Activated naive CD4-positive, alpha-beta T cell treated with anti-CD3 and anti-CD28 coated beads for 36 hours (primary cell): ENCODE measurements around the gene GRAMD1C. TPM values are rescaled to one million over a fixed set of nuclear protein-coding genes. Genes with fewer than 3 reads are reported as not detected.
"Not testable (repeated sequence)": the region's sequence is repeated elsewhere in the genome, so short reads cannot be mapped to it uniquely, and the experiment has no call there.

ENCODE experiments used
- CTCF ChIA-PET: fragments of 350-600 bp; sonication (Branson Sonifier 250); formaldehyde crosslinking; loops from one replicate; lab custom pipeline; 2021; ENCODE audit warnings: antibody characterized with exemption; lab: Charles Lee
- DNase-seq: peaks from one replicate; pipeline ENCODE4 v3.0.0-alpha.2; 2020
- H3K27ac Mint-ChIP-seq: one replicate; pipeline ENCODE4 v1.8.0; 2021; ENCODE audit warnings: mild to moderate bottlenecking, mixed read lengths
- H3K27me3 Mint-ChIP-seq: one replicate; pipeline ENCODE4 v1.8.0; 2021; ENCODE audit warnings: low read depth, mixed read lengths
- H3K36me3 Mint-ChIP-seq: one replicate; pipeline ENCODE4 v1.8.0; 2021; ENCODE audit warnings: low read depth, mixed read lengths
- H3K4me1 Mint-ChIP-seq: one replicate; pipeline ENCODE4 v1.8.0; 2021; ENCODE audit warnings: low read depth, mixed read lengths
- H3K4me3 Mint-ChIP-seq: one replicate; pipeline ENCODE4 v1.8.0; 2021; ENCODE audit warnings: mild to moderate bottlenecking, moderate library complexity, mixed read lengths
- H3K9me3 Mint-ChIP-seq: one replicate; pipeline ENCODE4 v1.8.0; 2021; ENCODE audit warnings: mixed read lengths
- intact Hi-C: fragments of 100-400 bp; cut with micrococcal nuclease; formaldehyde crosslinking; loops from one replicate; pipeline ENCODE4 v1.15.1; 2023
- total RNA-seq, 2 experiments: library from RNA; stranded (reverse); gene quantifications; one replicate each; pipeline ENCODE4 v1.2.3, GENCODE V29; 2021

Gene GRAMD1C
- total RNA-seq, 2 experiments from 2014 or later = 0.67 to 1.3 TPM

DNA sequence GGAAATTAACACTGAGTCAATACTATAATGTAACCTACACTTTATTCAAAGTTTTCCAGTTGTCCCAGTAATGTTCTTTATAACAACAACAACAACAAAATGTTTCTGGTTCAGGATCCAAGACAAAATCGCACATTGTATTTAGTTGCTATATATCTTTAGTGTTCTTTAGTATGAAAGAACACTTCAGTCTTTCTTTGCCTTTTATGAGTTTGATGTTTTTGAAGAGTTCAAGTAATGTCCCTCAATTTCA is 7.6 kb upstream of the GRAMD1C start:
- CTCF ChIA-PET = no interaction called here
- peaks cover 1% of the 10 kb centered on the region for H3K4me1 Mint-ChIP-seq
- H3K27ac Mint-ChIP-seq = no peak overlapping the region
- H3K4me3 Mint-ChIP-seq = no peak overlapping the region
- H3K27me3 Mint-ChIP-seq = no peaks in the 10 kb centered on the region
- H3K36me3 Mint-ChIP-seq = peaks cover 2% of the 10 kb centered on the region
- DNase-seq = no peak
- H3K9me3 Mint-ChIP-seq = peaks cover 9% of the 10 kb centered on the region
- intact Hi-C loops = no loop called here

DNA sequence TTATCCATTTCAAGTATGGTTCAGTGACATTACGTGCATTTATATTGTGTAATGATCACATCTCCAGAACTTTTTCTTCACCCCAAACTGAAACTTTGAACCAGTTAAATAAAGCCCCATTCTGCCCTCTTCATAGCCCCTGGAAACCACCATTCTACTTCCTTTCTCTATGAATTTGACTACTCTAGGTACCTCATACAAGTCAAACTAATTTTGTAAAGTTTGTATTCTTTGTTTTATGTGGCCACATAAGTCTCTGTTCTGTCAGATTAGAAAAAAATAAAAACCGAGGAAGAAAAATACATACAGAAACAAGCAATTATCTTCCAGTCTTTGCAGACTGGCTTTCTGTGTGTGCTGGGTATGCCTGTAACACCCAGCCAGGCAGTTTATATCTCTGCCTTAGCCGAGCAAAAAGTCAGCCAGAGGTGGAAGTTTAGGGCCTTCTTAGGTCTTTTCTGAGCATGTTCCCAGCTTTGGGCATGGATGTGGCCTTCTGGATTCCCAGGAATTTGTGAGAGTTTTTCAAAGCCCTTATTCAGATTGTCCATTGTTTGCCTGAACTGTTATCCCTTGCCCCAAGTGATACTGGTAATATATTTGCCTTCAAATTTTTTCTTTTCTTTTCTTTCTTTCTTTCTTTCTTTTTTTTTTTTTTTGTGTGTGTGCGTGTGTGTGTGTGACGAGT is 6.0 kb upstream of the GRAMD1C start:
- H3K27ac Mint-ChIP-seq = no peak overlapping the region
- no peak for DNase-seq
- CTCF ChIA-PET = no interaction called here
- intact Hi-C loops = no loop called here
- H3K27me3 Mint-ChIP-seq = no peaks in the 10 kb centered on the region
- H3K4me3 Mint-ChIP-seq = no peak overlapping the region
- H3K36me3 Mint-ChIP-seq = peaks cover 2% of the 10 kb centered on the region
- H3K9me3 Mint-ChIP-seq = peaks cover 9% of the 10 kb centered on the region
- peaks cover 1% of the 10 kb centered on the region for H3K4me1 Mint-ChIP-seq

DNA sequence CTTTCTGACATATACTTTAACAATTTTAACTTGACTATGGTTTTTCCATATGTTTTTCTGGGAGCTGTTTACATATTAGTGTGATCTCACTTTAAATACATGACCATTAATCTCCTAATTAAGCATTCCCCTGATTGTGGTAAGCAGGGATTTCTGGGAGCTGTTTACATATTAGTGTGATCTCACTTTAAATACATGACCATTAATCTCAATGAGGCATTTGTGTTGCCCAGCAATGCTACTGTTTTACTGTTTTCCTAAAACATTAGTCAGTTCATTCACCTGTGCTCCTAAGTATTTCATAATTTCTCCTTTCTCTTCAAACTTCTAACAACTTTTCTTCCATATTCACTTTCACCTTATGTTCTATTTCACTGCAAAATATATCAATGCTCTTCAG is 3.6 kb upstream of the GRAMD1C start:
- H3K27me3 Mint-ChIP-seq = no peaks in the 10 kb centered on the region
- peaks cover 2% of the 10 kb centered on the region for H3K36me3 Mint-ChIP-seq
- H3K4me1 Mint-ChIP-seq = peaks cover 7% of the 10 kb centered on the region
- intact Hi-C loops = no loop called here
- no peak for DNase-seq
- H3K27ac Mint-ChIP-seq = no peak overlapping the region
- CTCF ChIA-PET = interaction anchor here (0.6 to 1.5 kb wide), 5 partner anchors 9 to 106 kb away, joined by 3 to 5 read pairs (median 4); no protein-coding TSS in a partner anchor
- H3K9me3 Mint-ChIP-seq = peaks cover 9% of the 10 kb centered on the region
- no peak overlapping the region for H3K4me3 Mint-ChIP-seq

DNA sequence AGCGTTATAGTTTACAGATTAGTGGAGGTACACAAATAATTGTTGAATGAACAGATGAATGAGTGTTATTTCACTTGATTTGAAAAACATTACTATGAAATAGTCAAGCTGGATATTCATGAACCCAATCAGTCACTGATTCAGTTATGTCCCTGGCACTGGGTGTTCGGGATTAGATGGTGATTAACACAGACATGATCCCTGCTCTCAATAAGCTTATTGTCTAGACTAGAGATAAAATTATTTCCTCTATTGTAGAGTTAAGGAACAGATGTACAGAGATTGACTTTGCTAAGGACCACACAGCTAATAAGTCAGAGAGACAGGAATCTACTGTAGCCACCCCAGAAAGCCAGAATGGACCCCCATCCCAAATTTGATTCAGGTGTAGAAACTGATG is 963 bp downstream of the GRAMD1C start:
- H3K27me3 Mint-ChIP-seq = no peaks in the 10 kb centered on the region

DNA sequence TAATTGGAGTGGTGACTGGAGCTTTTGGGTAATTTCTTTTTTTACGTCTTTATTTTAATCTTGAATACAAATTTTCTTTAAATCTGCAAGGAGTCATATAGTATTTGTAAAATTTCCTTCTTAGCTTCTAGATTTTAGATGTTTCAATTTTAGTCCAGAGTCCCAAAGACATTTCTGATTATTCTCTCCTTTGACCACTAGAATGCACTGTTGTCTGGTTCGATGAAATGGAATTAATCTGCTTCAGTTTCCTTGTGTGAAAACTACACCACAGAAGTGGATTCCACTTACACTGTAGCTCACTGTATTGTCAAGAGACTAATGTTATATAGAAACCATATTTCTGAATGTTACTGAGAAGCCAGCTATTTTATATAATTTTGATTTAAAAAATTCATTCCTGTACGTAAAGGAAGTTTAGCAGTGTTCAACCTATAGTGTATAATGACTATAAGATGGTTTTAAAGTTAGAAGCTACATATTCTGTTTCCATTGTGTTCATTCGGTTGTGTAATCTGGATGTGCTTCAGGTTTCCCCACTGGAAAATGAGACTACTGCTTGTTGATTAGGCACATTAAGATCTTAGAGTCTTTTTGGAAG is 6.1 kb downstream of the GRAMD1C start:
- intact Hi-C loops = loop anchor here (1.0 to 2.0 kb wide), 2 partner anchors 69 to 574 kb away; no protein-coding TSS in a partner anchor
- Mint-ChIP-seq H3K27me3 (no peaks in the 10 kb centered on the region), H3K27ac (no peak overlapping the region), H3K36me3 (no peaks in the 10 kb centered on the region), H3K4me3 (no peak overlapping the region), H3K4me1 (no peaks in the 10 kb centered on the region), H3K9me3 (no peaks in the 10 kb centered on the region)
- CTCF ChIA-PET = interaction anchor here (0.6 to 3.2 kb wide), 26 partner anchors 9 to 402 kb away, joined by 3 to 29 read pairs (median 4); no protein-coding TSS in a partner anchor
- DNase-seq = no peak

More for the DNA sequence above, 963 bp downstream of the GRAMD1C start:
- H3K4me1 Mint-ChIP-seq = peaks cover 6% of the 10 kb centered on the region
- CTCF ChIA-PET = interaction anchor here (0.6 to 1.9 kb wide), 6 partner anchors 10 to 1514 kb away, joined by 3 to 5 read pairs (median 3); no protein-coding TSS in a partner anchor
- peak overlapping the region; percentile 75 for H3K4me3 Mint-ChIP-seq
- H3K36me3 Mint-ChIP-seq = no peaks in the 10 kb centered on the region
- H3K27ac Mint-ChIP-seq = no peak overlapping the region
- H3K9me3 Mint-ChIP-seq = no peaks in the 10 kb centered on the region
- no peak for DNase-seq
- intact Hi-C loops = loop anchor here (2.0 kb wide), 3 partner anchors 93 to 373 kb away; partner anchors contain the start of genes ATP6V1A and NAA50

DNA sequence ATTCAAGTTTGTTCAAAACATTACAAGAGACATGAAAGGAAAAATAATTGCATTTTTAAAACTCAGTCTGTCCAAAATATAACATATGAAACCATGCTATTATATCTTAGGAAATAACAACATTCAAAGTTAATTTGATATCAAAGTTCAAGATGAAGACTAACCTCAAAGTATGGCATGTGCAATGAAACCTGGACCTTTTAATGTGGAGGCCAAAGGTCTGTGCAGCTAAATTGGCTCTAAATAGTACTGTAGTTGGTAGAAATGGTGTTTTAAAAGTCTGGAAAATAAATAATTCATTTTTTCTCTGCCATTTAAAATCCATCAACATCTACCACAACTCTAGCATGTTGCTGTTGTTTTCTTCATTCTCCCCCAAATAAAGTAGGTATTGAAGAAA is 8.7 kb downstream of the GRAMD1C start:
- intact Hi-C loops = no loop called here
- CTCF ChIA-PET = interaction anchor here (1.0 kb wide), 1 partner anchor 66 kb away, joined by 3 read pairs; no protein-coding TSS in a partner anchor
- no peaks in the 10 kb centered on the region for H3K36me3 Mint-ChIP-seq
- H3K27me3 Mint-ChIP-seq = no peaks in the 10 kb centered on the region
- DNase-seq = no peak
- H3K9me3 Mint-ChIP-seq = no peaks in the 10 kb centered on the region
- no peaks in the 10 kb centered on the region for H3K4me1 Mint-ChIP-seq
- H3K4me3 Mint-ChIP-seq = no peak overlapping the region
- no peak overlapping the region for H3K27ac Mint-ChIP-seq

DNA sequence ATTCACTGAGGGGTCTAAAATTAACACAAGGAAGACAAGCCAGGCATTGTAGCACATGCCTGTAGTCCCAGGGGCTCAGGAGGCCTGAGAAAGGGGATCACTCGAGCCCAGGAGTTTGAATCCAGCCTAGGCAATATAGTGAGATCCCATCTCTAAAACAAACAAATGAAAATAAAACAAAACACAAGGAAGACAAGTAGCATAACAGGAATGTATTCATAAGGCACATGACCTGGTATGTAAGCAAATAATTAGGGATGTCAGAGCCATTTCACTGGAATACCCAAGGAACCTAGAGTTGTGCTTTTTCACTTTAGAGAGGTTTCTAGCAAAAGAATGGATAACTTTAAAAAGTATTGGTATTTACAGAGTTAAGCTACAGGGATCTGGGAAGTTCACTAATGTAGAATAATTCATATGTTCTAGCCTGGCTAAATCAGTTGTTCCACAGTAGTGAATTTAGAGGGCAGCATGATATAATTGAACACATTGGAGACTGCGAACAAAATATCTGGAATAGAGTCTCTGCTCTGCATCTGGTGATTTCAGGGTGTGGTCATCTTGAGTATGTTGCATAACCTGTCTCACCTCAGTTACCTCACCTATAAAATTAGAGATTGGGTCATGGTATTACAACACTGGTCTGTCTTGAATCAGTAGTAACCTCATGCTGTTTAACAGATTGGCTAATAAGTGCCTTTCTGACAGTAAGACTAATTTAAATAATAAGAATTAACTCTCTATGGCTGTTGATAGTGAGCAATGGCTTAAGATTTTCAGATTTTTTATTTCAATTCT is 9.3 kb downstream of the GRAMD1C start:
- intact Hi-C loops = no loop called here
- Mint-ChIP-seq H3K4me1 (no peaks in the 10 kb centered on the region), H3K9me3 (no peaks in the 10 kb centered on the region), H3K27ac (no peak overlapping the region), H3K36me3 (no peaks in the 10 kb centered on the region), H3K27me3 (no peaks in the 10 kb centered on the region), H3K4me3 (no peak overlapping the region)
- CTCF ChIA-PET = no interaction called here
- DNase-seq = no peak

DNA sequence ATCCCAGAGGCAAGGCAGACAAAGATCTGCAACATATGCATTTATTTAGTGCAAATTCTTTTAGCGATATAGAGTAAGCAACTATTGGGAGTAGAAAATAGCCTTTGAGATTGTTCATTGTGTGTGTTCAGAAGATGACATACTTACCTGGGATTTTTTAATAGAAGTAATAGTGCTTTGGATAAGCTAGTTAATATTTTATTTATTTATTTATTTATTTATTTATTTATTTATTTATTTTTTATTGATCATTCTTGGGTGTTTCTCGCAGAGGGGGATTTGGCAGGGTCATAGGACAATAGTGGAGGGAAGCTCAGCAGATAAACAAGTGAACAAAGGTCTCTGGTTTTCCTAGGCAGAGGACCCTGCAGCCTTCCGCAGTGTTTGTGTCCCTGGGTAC is 10.5 kb downstream of the GRAMD1C start:
- H3K4me1 Mint-ChIP-seq, intact Hi-C loops, DNase-seq, H3K27ac Mint-ChIP-seq, H3K36me3 Mint-ChIP-seq, H3K4me3 Mint-ChIP-seq, H3K9me3 Mint-ChIP-seq, H3K27me3 Mint-ChIP-seq, CTCF ChIA-PET: not testable (repeated sequence)

DNA sequence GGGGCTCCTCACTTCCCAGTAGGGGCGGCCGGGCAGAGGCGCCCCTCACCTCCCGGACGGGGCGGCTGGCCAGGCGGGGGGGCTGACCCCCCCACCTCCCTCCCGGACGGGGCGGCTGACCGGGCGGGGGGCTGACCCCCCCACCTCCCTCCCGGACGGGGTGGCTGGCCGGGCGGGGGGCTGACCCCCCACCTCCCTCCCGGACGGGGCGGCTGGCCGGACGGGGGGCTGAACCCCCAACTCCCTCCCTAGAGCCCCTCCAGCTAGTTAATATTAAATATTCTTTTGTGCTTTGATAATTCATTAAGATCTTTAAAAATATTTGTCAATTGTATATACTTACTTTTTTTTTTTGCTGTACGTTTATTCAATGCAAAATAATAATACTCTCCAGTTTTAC is 11.3 kb downstream of the GRAMD1C start:
- H3K36me3 Mint-ChIP-seq, H3K9me3 Mint-ChIP-seq, CTCF ChIA-PET, H3K27me3 Mint-ChIP-seq, intact Hi-C loops, H3K27ac Mint-ChIP-seq, DNase-seq, H3K4me3 Mint-ChIP-seq, H3K4me1 Mint-ChIP-seq: not testable (repeated sequence)

DNA sequence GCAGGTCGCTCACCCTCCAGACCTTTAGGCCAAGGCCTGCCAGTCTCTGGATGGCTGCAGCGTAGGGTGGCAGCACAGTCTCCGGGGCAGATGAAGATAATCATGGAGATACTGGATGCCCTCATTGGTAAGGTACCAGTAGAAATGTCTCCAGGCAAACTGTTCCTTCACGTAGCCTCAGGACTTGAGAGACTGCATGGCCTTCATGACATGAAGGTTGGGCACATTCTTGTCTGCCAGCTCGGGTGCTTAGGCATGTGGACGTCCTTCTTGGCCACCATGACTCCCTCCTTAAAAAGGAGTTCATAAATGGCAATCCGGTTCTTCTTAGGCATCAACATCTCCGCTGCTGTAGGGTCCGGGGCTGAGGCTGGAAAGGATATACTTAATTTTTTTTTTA is 11.8 kb downstream of the GRAMD1C start:
- CTCF ChIA-PET, H3K27ac Mint-ChIP-seq, H3K9me3 Mint-ChIP-seq, H3K36me3 Mint-ChIP-seq, H3K4me1 Mint-ChIP-seq, H3K27me3 Mint-ChIP-seq, intact Hi-C loops, H3K4me3 Mint-ChIP-seq, DNase-seq: not testable (repeated sequence)

DNA sequence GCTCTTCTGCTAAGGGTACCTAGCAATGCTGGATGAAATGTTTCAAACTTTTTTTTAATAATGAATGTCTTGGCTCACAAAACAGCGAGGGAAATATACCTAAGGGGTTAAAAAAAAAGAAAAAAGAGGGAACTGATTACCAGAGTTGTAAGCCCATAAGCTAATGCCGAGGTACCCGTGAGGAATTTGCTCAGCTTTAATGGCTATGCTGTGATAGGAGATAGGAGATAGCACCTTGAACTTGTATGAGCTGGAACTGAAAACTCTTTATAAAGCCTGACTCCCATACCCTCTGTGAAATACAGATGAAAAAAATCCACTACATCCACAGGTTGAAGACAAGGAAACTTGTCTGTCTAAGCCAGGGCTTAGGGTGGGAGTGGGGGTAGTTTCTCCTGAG is 13.9 kb downstream of the GRAMD1C start:
- H3K27ac Mint-ChIP-seq = no peak overlapping the region
- no peak overlapping the region for H3K4me3 Mint-ChIP-seq
- H3K27me3 Mint-ChIP-seq = no peaks in the 10 kb centered on the region
- no peaks in the 10 kb centered on the region for H3K9me3 Mint-ChIP-seq
- intact Hi-C loops = no loop called here
- DNase-seq = no peak
- H3K4me1 Mint-ChIP-seq = no peaks in the 10 kb centered on the region
- CTCF ChIA-PET = no interaction called here
- H3K36me3 Mint-ChIP-seq = no peaks in the 10 kb centered on the region

DNA sequence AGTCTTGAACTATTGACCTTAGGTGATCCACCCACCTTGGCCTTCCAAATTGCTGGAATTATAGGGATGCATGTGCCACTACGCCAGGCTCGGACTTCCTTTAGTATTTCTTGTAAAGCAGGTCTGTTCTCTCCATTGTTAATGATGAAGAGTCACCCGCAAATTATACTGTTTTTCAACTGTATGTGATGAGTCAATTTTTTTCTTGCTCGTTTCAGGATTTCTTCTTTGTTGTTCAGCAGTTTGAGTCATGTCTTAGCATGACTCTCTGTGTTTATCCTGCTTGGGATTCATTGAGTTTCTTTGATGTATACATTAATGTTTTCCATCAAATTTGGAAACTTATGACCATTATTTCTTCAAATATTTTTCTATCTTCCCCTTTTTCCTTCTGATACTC is 28.9 kb downstream of the GRAMD1C start:
- H3K36me3 Mint-ChIP-seq = no peaks in the 10 kb centered on the region
- no peak overlapping the region for H3K27ac Mint-ChIP-seq
- peaks cover 5% of the 10 kb centered on the region for H3K4me1 Mint-ChIP-seq
- H3K4me3 Mint-ChIP-seq = no peak overlapping the region
- intact Hi-C loops = no loop called here
- no peak for DNase-seq
- no peaks in the 10 kb centered on the region for H3K9me3 Mint-ChIP-seq
- H3K27me3 Mint-ChIP-seq = peaks cover 3% of the 10 kb centered on the region
- CTCF ChIA-PET = no interaction called here
